NCI-H2029 (cell line): Measurements from ENCODE around the gene TPSD1.
"Not testable (repeated sequence)": the region's sequence is repeated elsewhere in the genome, so short reads cannot be mapped to it uniquely, and the experiment has no call there.

Experiments used
- DNase-seq: peaks from one replicate; lab custom pipeline; 2025; lab: John Stamatoyannopoulos, UW

TPSD1 gene

GRCh38 chr16:1220841-1221627 is 34.8 kb upstream of the TPSD1 start:
- no peak for DNase-seq

GRCh38 chr16:1221628-1222552 is 34.0 kb upstream of the TPSD1 start:
- no peak for DNase-seq

GRCh38 chr16:1222553-1223354 is 33.1 kb upstream of the TPSD1 start:
- no peak for DNase-seq

GRCh38 chr16:1223355-1224214 is 32.3 kb upstream of the TPSD1 start:
- DNase-seq, result no peak

DNA sequence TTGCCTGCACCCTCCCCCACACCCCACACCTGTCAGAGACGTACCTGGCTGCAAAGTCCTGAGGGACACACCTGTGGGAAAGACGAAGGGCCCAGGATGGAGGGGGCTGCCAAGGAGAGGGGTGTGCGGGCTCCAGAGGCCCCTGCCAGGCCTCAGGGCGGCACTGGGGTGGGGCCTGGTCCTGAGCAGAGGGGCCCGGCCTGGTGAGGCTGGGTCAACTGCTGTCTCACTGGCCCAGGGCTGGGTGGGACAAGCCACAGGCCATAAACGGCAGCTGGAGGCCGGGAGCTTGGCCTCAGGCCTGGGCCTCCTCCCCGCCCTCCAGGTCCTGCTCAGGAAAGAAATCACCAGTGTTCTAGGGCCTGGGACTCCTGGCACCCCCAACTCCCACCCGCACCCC is 31.3 kb upstream of the TPSD1 start:
- DNase-seq, result no peak

DNA sequence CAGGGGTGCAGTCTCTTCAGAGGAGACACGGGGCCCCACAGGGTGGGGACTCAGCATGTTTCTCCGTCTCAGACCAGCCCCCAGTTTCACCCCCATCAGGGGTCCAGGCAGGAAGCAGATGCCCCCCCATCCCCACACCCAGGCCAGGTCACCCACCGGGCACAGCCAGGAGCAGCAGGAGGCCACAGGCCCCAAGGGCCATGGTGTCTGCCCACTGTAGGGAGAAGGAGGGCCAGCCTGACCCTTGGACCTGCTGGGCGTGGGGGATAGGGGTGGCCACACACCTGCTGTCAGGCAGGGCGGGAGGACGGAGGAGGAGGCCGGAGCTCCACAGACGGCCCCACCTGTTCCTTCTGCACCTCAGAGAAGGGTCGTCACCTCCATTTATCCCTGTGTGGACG is 30.8 kb upstream of the TPSD1 start, which contains the start of gene TPSG1:
Gene TPSG1 (minus strand): TSS at position 218 of the 401 bp plus-strand sequence. CDS start 16 bp downstream, at position 202.
- no peak for DNase-seq

- not testable (repeated sequence) for DNase-seq
Measured at GRCh38 chr16:1225728-1226311, 30.0 kb upstream of the TPSD1 start.

- not testable (repeated sequence) for DNase-seq
Measured at GRCh38 chr16:1226692-1227091, 29.2 kb upstream of the TPSD1 start.

DNA sequence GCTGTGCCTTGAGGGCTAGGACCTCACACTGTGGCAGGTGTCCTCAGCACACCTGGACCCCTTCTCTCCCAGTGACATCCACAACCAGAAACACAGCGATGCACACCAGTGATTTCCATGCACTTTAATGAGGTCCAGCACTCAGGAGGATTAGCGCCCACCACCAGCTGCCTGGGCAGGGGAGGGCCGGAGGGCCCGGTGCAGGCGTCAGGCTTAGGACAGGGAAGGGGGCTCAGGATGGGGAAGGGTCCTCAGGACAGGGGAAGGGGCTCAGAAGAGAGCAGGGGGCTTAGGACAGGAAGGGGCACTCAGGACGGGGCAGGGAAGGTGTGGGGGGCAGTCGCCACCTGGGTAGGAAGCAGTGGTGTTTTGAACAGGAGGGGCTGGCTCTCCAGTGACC is 27.6 kb upstream of the TPSD1 start:
- DNase-seq, result not testable (repeated sequence)

DNA sequence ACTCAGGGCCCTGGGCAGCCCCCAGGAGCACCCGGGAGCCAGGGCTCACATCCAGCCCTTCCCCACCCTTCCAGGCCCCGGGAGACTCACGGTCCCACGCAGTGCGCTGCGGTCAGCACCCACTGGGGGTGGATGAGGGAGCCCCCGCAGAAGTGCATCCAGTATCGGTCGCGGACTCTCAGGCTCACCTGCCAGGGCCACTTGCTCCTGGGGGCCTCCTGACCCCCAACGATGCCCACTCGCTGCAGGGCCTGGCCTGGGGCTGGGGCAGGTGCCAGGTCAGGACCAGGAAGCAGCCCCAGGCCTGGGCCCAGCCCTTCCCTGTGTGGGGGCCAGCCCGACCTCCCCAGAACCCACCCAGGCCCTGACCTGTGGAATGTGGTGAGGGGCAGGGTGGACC is 26.4 kb upstream of the TPSD1 start:
- not testable (repeated sequence) for DNase-seq

GRCh38 chr16:1230084-1230470 is 25.8 kb upstream of the TPSD1 start, which contains the start of gene TPSB2:
Gene TPSB2, minus strand, starts transcription at chr16:1230184. Its CDS starts 233 bp downstream, at chr16:1229951.
- DNase-seq, result not testable (repeated sequence)

- not testable (repeated sequence) for DNase-seq
Measured at GRCh38 chr16:1230471-1231212, 25.2 kb upstream of the TPSD1 start.

GRCh38 chr16:1231301-1231700 is 24.6 kb upstream of the TPSD1 start:
- DNase-seq, result not testable (repeated sequence)

GRCh38 chr16:1232049-1232748 is 23.7 kb upstream of the TPSD1 start:
- DNase-seq, result not testable (repeated sequence)

GRCh38 chr16:1236659-1237058 is 19.2 kb upstream of the TPSD1 start:
- not testable (repeated sequence) for DNase-seq

GRCh38 chr16:1237990-1238389 is 17.9 kb upstream of the TPSD1 start:
- DNase-seq, result no peak

DNA sequence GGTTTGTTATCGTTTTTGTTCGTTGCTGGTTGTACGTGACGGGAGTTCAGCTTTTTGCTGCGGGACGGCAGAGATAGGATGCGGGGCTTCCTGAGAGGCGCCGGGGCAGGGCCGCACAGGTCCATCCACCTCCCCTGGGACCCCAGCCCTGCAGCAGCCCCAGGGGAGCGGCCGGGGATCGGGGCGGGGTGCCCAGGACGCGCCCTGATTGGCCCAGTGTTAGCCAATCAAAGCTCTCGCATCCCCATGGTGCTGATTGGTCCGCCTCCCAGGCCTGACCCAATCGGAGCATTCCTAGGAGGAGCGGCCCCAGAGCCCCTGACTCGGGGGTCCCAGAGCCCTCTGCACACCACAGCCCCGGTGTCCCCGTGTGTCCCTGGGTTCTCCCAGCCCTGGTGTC is 17.0 kb upstream of the TPSD1 start:
- not testable (repeated sequence) for DNase-seq

DNA sequence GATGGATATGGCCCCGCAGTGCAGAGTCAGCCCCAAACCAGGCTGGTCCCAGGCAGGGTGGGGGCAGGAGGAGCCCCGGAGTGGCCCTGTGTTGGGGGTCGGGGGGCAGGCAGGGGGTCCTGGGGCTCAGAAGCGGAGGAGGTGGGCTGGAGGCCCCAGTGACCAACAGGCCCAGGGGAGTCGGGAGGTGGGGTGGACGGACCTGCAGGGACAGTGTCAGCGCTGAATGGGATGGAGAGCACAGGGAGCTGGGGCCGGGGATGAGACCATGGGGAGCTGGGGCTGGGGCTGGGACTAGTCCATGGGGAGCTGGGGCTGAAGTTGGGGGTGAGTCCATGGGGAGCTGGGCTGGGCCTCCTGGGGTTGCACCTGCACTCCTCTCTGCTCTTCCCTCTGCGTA is 16.3 kb upstream of the TPSD1 start:
- not testable (repeated sequence) for DNase-seq

DNA sequence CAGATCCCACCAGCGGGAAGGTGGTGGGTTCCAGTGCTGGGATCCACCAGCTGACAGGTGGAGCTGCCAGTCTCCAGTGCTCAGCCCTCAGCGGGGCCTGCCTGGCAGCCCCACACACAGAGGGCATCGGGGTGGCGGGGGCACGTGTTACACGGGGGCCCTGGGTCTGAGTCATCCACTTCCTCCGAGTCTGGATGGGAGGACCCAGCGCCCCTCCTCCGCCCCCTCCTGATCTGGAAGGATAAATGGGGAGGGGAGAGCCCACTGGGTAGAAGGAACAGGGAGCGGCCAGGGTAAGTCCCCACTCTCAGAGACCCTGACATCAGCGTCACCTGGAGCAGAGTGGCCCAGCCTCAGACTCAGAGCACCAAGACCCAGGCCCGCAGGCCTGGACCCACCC is 15.4 kb upstream of the TPSD1 start, which contains the start of gene TPSAB1:
Gene TPSAB1 (plus strand): TSS at position 270 of the 400 bp plus-strand sequence. CDS start 234 bp downstream, outside the sequence.
- not testable (repeated sequence) for DNase-seq
